H1 (cell line): ENCODE results near the gene EPHA6. TPM values are rescaled to one million over a fixed set of nuclear protein-coding genes. Genes with fewer than 3 reads are reported as not detected.

Source experiments
- CTCF ChIA-PET: fragments of 300-600 bp; sonication (Branson Sonifier 250); formaldehyde crosslinking; loops from one replicate; lab custom pipeline; 2021; ENCODE audit not compliant: partially characterized antibody; lab: Charles Lee
- POLR2A ChIA-PET: fragments of 300-600 bp; sonication (Branson Sonifier 250); formaldehyde crosslinking; loops from one replicate; lab custom pipeline; 2021; ENCODE audit warnings: inconsistent platforms; ENCODE audit not compliant: partially characterized antibody; lab: Charles Lee
- DNase-seq, 2 experiments: peaks; one replicate each; pipeline versions ENCODE4 v3.0.0 to v3.0.0-alpha.2; 2010 to 2022; ENCODE audit warnings: low spot score in 2 of 2, low read depth in 1 of 2, mixed read lengths in 1 of 2
- FAIRE-seq: peaks from 2 replicates; lab custom pipeline; 2011; peaks lifted over from hg19 to GRCh38; lab: Jason Lieb, UNC
- H2AFZ ChIP-seq: 2 replicates; pipeline ENCODE4 v1.8.1; 2012; ENCODE audit warnings: low read length, inconsistent platforms
- H2AK5ac ChIP-seq: 2 replicates; pipeline ENCODE4 v1.6.1; 2013; ENCODE audit warnings: low read depth, low read length
- H2BK120ac ChIP-seq: replicated peaks from 2 replicates; pipeline ENCODE3; 2013; ENCODE audit warnings: low read depth, low read length, inconsistent platforms
- H2BK12ac ChIP-seq: 2 replicates; pipeline ENCODE4 v1.6.1; 2013; ENCODE audit warnings: low read depth, low read length
- H2BK15ac ChIP-seq: 2 replicates; pipeline ENCODE4 v1.6.1; 2013; ENCODE audit warnings: low read length
- H2BK20ac ChIP-seq: 2 replicates; pipeline ENCODE4 v1.6.1; 2013; ENCODE audit warnings: low read length
- H2BK5ac ChIP-seq: 2 replicates; pipeline ENCODE4 v1.6.1; 2013; ENCODE audit warnings: low read depth, low read length
- H3K14ac ChIP-seq: 2 replicates; pipeline ENCODE4 v1.6.1; 2013; ENCODE audit warnings: inconsistent platforms; ENCODE audit not compliant: insufficient read length
- H3K18ac ChIP-seq: 2 replicates; pipeline ENCODE4 v1.6.1; 2013; ENCODE audit warnings: low read length; ENCODE audit errors: extremely low read depth
- H3K23ac ChIP-seq: 2 replicates; pipeline ENCODE4 v1.6.1; 2013; ENCODE audit warnings: inconsistent platforms; ENCODE audit not compliant: insufficient read length
- H3K23me2 ChIP-seq: 2 replicates; pipeline ENCODE4 v1.6.1; 2013; ENCODE audit warnings: low read depth, low read length
- H3K27ac ChIP-seq: 2 replicates; pipeline ENCODE4 v1.6.1; 2011; ENCODE audit warnings: low read depth, low read length, inconsistent platforms
- H3K27me3 ChIP-seq, 4 experiments: replicated peaks in 1 of 4; 1 replicate in 1 of 4; 2 replicates in 3 of 4; pipeline versions ENCODE4 v1.6.1 to v1.8.1; 2011 to 2013; ENCODE audit warnings: low read length in 3 of 4, mild to moderate bottlenecking in 3 of 4, inconsistent platforms in 2 of 4, mixed read lengths in 2 of 4, moderate library complexity in 1 of 4; ENCODE audit not compliant: control insufficient read depth in 3 of 4, insufficient read depth in 3 of 4; ENCODE audit errors: extremely low read depth in 1 of 4
- H3K36me3 ChIP-seq, 4 experiments: 2 replicates each; pipeline versions ENCODE4 v1.6.1 to v1.8.1; 2011 to 2013; ENCODE audit warnings: mild to moderate bottlenecking in 4 of 4, low read length in 3 of 4, moderate library complexity in 2 of 4, control low read depth in 1 of 4, inconsistent platforms in 1 of 4; ENCODE audit not compliant: insufficient read depth in 4 of 4, control insufficient read depth in 2 of 4
- H3K4ac ChIP-seq: replicated peaks from 2 replicates; pipeline ENCODE3; 2013; ENCODE audit warnings: low read length, low read depth, mixed read lengths, inconsistent platforms; ENCODE audit not compliant: insufficient read length
- H3K4me1 ChIP-seq, 4 experiments: replicated peaks in 1 of 4; 1 replicate in 1 of 4; 2 replicates in 3 of 4; pipeline versions ENCODE4 v1.6.1 to v1.8.1; 2011 to 2013; ENCODE audit warnings: low read length in 3 of 4, inconsistent platforms in 2 of 4, mixed read lengths in 1 of 4; ENCODE audit not compliant: insufficient read depth in 4 of 4, control insufficient read depth in 3 of 4
- H3K4me2 ChIP-seq, 2 experiments: 2 replicates each; pipeline versions ENCODE4 v1.6.1 to v1.8.1; 2011 to 2013; ENCODE audit warnings: low read depth in 2 of 2, low read length in 2 of 2, control low read depth in 1 of 2, inconsistent platforms in 1 of 2, mild to moderate bottlenecking in 1 of 2; ENCODE audit not compliant: insufficient read depth in 1 of 2
- H3K4me3 ChIP-seq, 4 experiments: fragments of 200-600, 300-600 bp in 1 of 4; sonication (generic), shearing (Covaris generic), sonication (Bioruptor Twin) in 1 of 4; 2 replicates each; pipeline versions ENCODE4 v1.5.1 to v1.8.1; 2011 to 2016; ENCODE audit warnings: low read length in 4 of 4, low read depth in 3 of 4, control low read depth in 2 of 4, inconsistent platforms in 2 of 4, mild to moderate bottlenecking in 2 of 4, mixed read lengths in 1 of 4, moderate library complexity in 1 of 4; ENCODE audit not compliant: insufficient read depth in 2 of 4; ENCODE audit errors: extremely low read depth in 1 of 4
- H3K56ac ChIP-seq: replicated peaks from 2 replicates; pipeline ENCODE3; 2013; ENCODE audit warnings: low read depth, mild to moderate bottlenecking, mixed read lengths, low read length, inconsistent platforms; ENCODE audit not compliant: insufficient read length
- H3K79me1 ChIP-seq: 2 replicates; pipeline ENCODE4 v1.6.1; 2013; ENCODE audit warnings: low read depth, low read length, control low read depth
- H3K79me2 ChIP-seq, 2 experiments: 2 replicates each; pipeline versions ENCODE4 v1.6.1 to v1.8.1; 2012 to 2013; ENCODE audit warnings: low read length in 2 of 2, mild to moderate bottlenecking in 2 of 2, inconsistent platforms in 1 of 2; ENCODE audit not compliant: insufficient read depth in 2 of 2, control insufficient read depth in 1 of 2
- H3K9ac ChIP-seq, 4 experiments: replicated peaks in 1 of 4; 1 replicate in 1 of 4; 2 replicates in 3 of 4; pipeline versions ENCODE4 v1.6.1 to v1.8.1; 2011 to 2013; ENCODE audit warnings: low read depth in 3 of 4, low read length in 3 of 4, control low read depth in 2 of 4, mild to moderate bottlenecking in 2 of 4, moderate library complexity in 2 of 4, inconsistent platforms in 1 of 4; ENCODE audit errors: extremely low read depth in 1 of 4
- H3K9me3 ChIP-seq, 2 experiments: 2 replicates each; pipeline versions ENCODE4 v1.6.1 to v1.8.1; 2012 to 2013; ENCODE audit warnings: mild to moderate bottlenecking in 2 of 2, moderate library complexity in 2 of 2, control low read depth in 1 of 2, inconsistent platforms in 1 of 2, low read depth in 1 of 2, low read length in 1 of 2, mixed read lengths in 1 of 2; ENCODE audit not compliant: insufficient read depth in 2 of 2
- H4K20me1 ChIP-seq, 2 experiments: replicated peaks in 1 of 2; 2 replicates each; pipeline versions ENCODE3 to v1.8.1; 2011 to 2013; ENCODE audit warnings: inconsistent platforms in 2 of 2, low read length in 2 of 2, mild to moderate bottlenecking in 1 of 2; ENCODE audit not compliant: insufficient read depth in 2 of 2, control insufficient read depth in 1 of 2
- H4K5ac ChIP-seq: 2 replicates; pipeline ENCODE4 v1.6.1; 2013; ENCODE audit warnings: low read length, low read depth, mixed read lengths, inconsistent platforms; ENCODE audit not compliant: insufficient read length
- H4K8ac ChIP-seq: 2 replicates; pipeline ENCODE4 v1.8.0; 2013; ENCODE audit warnings: mild to moderate bottlenecking, moderate library complexity, low read length, inconsistent platforms; ENCODE audit not compliant: insufficient read depth; ENCODE audit errors: extremely low read depth
- H4K91ac ChIP-seq: replicated peaks from 2 replicates; pipeline ENCODE3; 2013; ENCODE audit warnings: low read length, mixed read lengths, inconsistent platforms; ENCODE audit not compliant: insufficient read length
- CBX5 ChIP-seq: fragments of 300-800, 300-1000 bp; sonication (generic); IDR thresholded peaks from 2 replicates; pipeline ENCODE4 v1.7.1; 2016; ENCODE audit warnings: antibody characterized with exemption, low read length, low read depth
- CHD2 ChIP-seq: IDR thresholded peaks from 2 replicates; pipeline ENCODE4 v1.6.1; 2012; ENCODE audit warnings: low read length, improper control_type of control experiment
- E2F6 ChIP-seq: IDR thresholded peaks from 2 replicates; pipeline ENCODE4 v1.6.1; 2012; ENCODE audit warnings: inconsistent platforms
- GTF2F1 ChIP-seq: IDR thresholded peaks from 2 replicates; pipeline ENCODE4 v1.6.1; 2012; ENCODE audit warnings: low read depth, low read length, improper control_type of control experiment, borderline replicate concordance
- RAD21 ChIP-seq, 2 experiments: IDR thresholded peaks in 1 of 2; conservative IDR thresholded peaks in 1 of 2; 2 replicates each; pipeline ENCODE4 v1.6.1; 2011; ENCODE audit warnings: low read depth in 2 of 2, low read length in 2 of 2, improper control_type of control experiment in 1 of 2, inconsistent platforms in 1 of 2, mild to moderate bottlenecking in 1 of 2, moderate library complexity in 1 of 2
- RXRA ChIP-seq: IDR thresholded peaks from 2 replicates; pipeline ENCODE4 v1.6.1; 2011; ENCODE audit warnings: low read depth, mild to moderate bottlenecking, low read length, moderate library complexity; ENCODE audit not compliant: insufficient read depth
- TAF1 ChIP-seq: IDR thresholded peaks from 2 replicates; pipeline ENCODE4 v1.6.1; 2011; ENCODE audit warnings: mild to moderate bottlenecking, low read depth, low read length
- WGBS, 2 experiments: shearing (Covaris generic) in 1 of 2; methylation state at CpG; one replicate each; pipeline versions ENCODE4 v1.1.6 to v1.1.7; 2013 to 2015; ENCODE audit warnings: low lambda C conversion rate in 2 of 2, mixed read lengths in 2 of 2, inconsistent platforms in 1 of 2, low coverage in 1 of 2, missing lambda C conversion rate in 1 of 2; ENCODE audit not compliant: insufficient replicate concordance in 2 of 2, insufficient coverage in 1 of 2, insufficient read length in 1 of 2; ENCODE audit errors: extremely low coverage in 1 of 2, missing lambda C conversion rate in 1 of 2; 5-methylcytosine and 5-hydroxymethylcytosine counted together
- polyA plus RNA-seq, 7 experiments: library from polyadenylated mRNA; depleted of rRNA in 3 of 7; stranded (reverse) in 5 of 7; unstranded in 2 of 7; fragments of >200 nt in 5 of 7; fragments of 200-250 nt in 2 of 7; gene quantifications; 1 replicate in 5 of 7; 2 replicates in 1 of 7; 4 replicates in 1 of 7; pipeline versions ENCODE4 v1.2.1 to v1.2.3, GENCODE V29; 2011 to 2013; ENCODE audit warnings: missing spikeins in 2 of 7, mixed read lengths in 2 of 7
- total RNA-seq: library from RNA; stranded (reverse); fragmentation: NEBNext Ultra II Directional; extraction: Animal tissue kit (Norgen Biotek cat#: 25700); gene quantifications from 2 replicates; pipeline ENCODE4 v1.2.1, GENCODE V29; 2021

EPHA6 gene
- total and polyA plus RNA-seq, 2 of the 8 experiments (the other 6 are each of a cell fraction or from before 2014, with no cell fraction given) = 0.83 to 3.2 TPM

- no peak overlapping the region for H3K4me2 ChIP-seq
- FAIRE-seq (no peak), DNase-seq (no peak)
- no peaks in the 10 kb centered on the region for H3K79me2 ChIP-seq
- H2BK20ac ChIP-seq = no peak overlapping the region
- H2BK15ac ChIP-seq = no peak overlapping the region
- no peaks in the 10 kb centered on the region for H3K79me1 ChIP-seq
- peaks cover 2 to 3% of the 10 kb centered on the region in 2 experiments; a peak in 1 of 4 replicates for H3K9me3 ChIP-seq
- no peak overlapping the region for H3K27ac ChIP-seq
- H2AFZ ChIP-seq = no peak overlapping the region
- no peaks in the 10 kb centered on the region for H3K27me3 ChIP-seq
- H3K36me3 ChIP-seq = no peaks in the 10 kb centered on the region
- H3K9ac ChIP-seq = no peak overlapping the region
- H4K5ac ChIP-seq = no peak overlapping the region
- no peak overlapping the region for H3K23ac ChIP-seq
- H4K8ac ChIP-seq = no peak overlapping the region
- no peak overlapping the region for H2BK120ac ChIP-seq
- H3K56ac ChIP-seq = no peak overlapping the region
- no peaks in the 10 kb centered on the region for H3K23me2 ChIP-seq
- TF ChIP-seq RAD21 (IDR thresholded peaks at IDR 0.05 in 1 of 2, conservative IDR thresholded peaks at IDR 0.05 in 1 of 2; ENCODE audit: low read depth in 2 of 2, low read length in 2 of 2) = 0 out of 4 replicates have a peak, but pooled peaks of 1 of the 2 experiments have one; percentile 3
- TF ChIP-seq TAF1 = no peak
- TF ChIP-seq RXRA = no peak
- no peak for TF ChIP-seq CBX5
- TF ChIP-seq GTF2F1 = no peak
- no peak for TF ChIP-seq CHD2
- no peak for TF ChIP-seq E2F6
- POLR2A ChIA-PET = no interaction called here
- no peak overlapping the region for H3K18ac ChIP-seq
- CTCF ChIA-PET = no interaction called here
- no peaks in the 10 kb centered on the region for H3K4me1 ChIP-seq
- H2AK5ac ChIP-seq = no peak overlapping the region
- no peak overlapping the region for H3K4ac ChIP-seq
- no peak overlapping the region for H3K4me3 ChIP-seq
- H2BK12ac ChIP-seq = no peak overlapping the region
- H4K91ac ChIP-seq = no peak overlapping the region
- no peaks in the 10 kb centered on the region for H4K20me1 ChIP-seq
- WGBS, 2 experiments = 93% methylated on average over 2 of the region's 2 CpGs; no CpG with 5 or more reads in 1 of the 2 experiments
- no peak overlapping the region for H3K14ac ChIP-seq
- H2BK5ac ChIP-seq = no peak overlapping the region
Observed at GRCh38 chr3:97705764-97706163, 891.4 kb downstream of the EPHA6 start.
